HPDE6-E6E7 (cell line): ENCODE measurements around the gene PSME2.

Experiments
- DNase-seq: peaks from one replicate; pipeline ENCODE4 v3.0.0; 2011; ENCODE audit warnings: missing footprints; ENCODE audit errors: extremely low spot score

Gene PSME2

GRCh38 chr14:24093901-24094840 lies 52.2 kb downstream of the PSME2 start, which contains the start of gene PCK2:
Gene PCK2, plus strand, starts transcription at chr14:24094311. Its CDS starts 95 bp downstream, at chr14:24094406.
- DNase-seq, result peak; percentile 97
